HepG2 (cell line): Measurements from ENCODE around the gene SMPD3. TPM values are rescaled to one million over a fixed set of nuclear protein-coding genes. Genes with fewer than 3 reads are reported as not detected.

Source experiments
- ATAC-seq: fragments of 200-7000 bp; cut with Tn5 transposase; 3 replicates; pipeline ENCODE4 v1.9.1; 2020; ENCODE audit warnings: mild to moderate bottlenecking, moderate library complexity
- BruUV-seq: library from RNA; stranded (reverse); fragments of 400-500 nt; replicated peaks from 2 replicates; lab custom pipeline; 2021; lab: Mats Ljungman, UMichigan
- CTCF ChIA-PET: fragments of 300-600 bp; formaldehyde crosslinking; extraction: SDS; loops from one replicate; lab custom pipeline; 2021; ENCODE audit warnings: low total read pairs, inconsistent platforms, low intra/inter-chr PET ratio; lab: Yijun Ruan, JAX
- POLR2A ChIA-PET: fragments of 350-600 bp; sonication (Branson Sonifier 250); formaldehyde crosslinking; loops from one replicate; lab custom pipeline; 2020; ENCODE audit warnings: antibody characterized with exemption, inconsistent platforms; lab: Yijun Ruan, JAX
- DNase-seq: peaks from one replicate; pipeline ENCODE4 v3.0.0-alpha.2; 2015; ENCODE audit warnings: low spot score
- FAIRE-seq: peaks from 3 replicates; lab custom pipeline; 2011; peaks lifted over from hg19 to GRCh38; lab: Jason Lieb, UNC
- H2AFZ ChIP-seq: one replicate; pipeline ENCODE4 v1.6.1; 2011; ENCODE audit warnings: low read length, inconsistent platforms
- H3K27ac ChIP-seq: fragments of 300-600 bp; 3 replicates; pipeline ENCODE4 v1.8.0; 2011; ENCODE audit warnings: mixed run types, mild to moderate bottlenecking, mixed read lengths, low read length, inconsistent platforms; ENCODE audit not compliant: insufficient read depth; ENCODE audit errors: extremely low read length
- H3K27me3 ChIP-seq, 2 experiments: fragments of 200-600 bp in 1 of 2; 2 replicates in 1 of 2; 3 replicates in 1 of 2; pipeline versions ENCODE4 v1.6.0 to v1.8.0; 2011; ENCODE audit warnings: low read length in 2 of 2, mild to moderate bottlenecking in 2 of 2, moderate library complexity in 2 of 2, inconsistent platforms in 1 of 2; ENCODE audit not compliant: insufficient read depth in 2 of 2, control insufficient read depth in 1 of 2
- H3K36me3 ChIP-seq, 2 experiments: fragments of 200-600 bp in 1 of 2; replicated peaks in 1 of 2; 2 replicates in 1 of 2; 3 replicates in 1 of 2; pipeline versions ENCODE4 v1.5.1 to v1.8.0; 2011; ENCODE audit warnings: low read length in 2 of 2, inconsistent platforms in 1 of 2; ENCODE audit not compliant: insufficient read depth in 2 of 2, control insufficient read depth in 1 of 2
- H3K4me1 ChIP-seq: 2 replicates; pipeline ENCODE4 v1.5.1; 2012; ENCODE audit warnings: low read length, inconsistent platforms; ENCODE audit not compliant: insufficient read depth
- H3K4me2 ChIP-seq: 2 replicates; pipeline ENCODE4 v1.6.0; 2011; ENCODE audit warnings: low read depth, low read length, inconsistent platforms
- H3K4me3 ChIP-seq, 3 experiments: fragments of 200-600 bp in 1 of 3; sonication (generic), shearing (Covaris generic) in 1 of 3; replicated peaks in 1 of 3; 2 replicates each; pipeline ENCODE4 v1.5.1; 2011 to 2016; ENCODE audit warnings: low read length in 3 of 3, inconsistent platforms in 2 of 3, low read depth in 2 of 3, mild to moderate bottlenecking in 2 of 3, control low read depth in 1 of 3, mixed read lengths in 1 of 3; ENCODE audit not compliant: insufficient read depth in 1 of 3
- H3K79me2 ChIP-seq: one replicate; pipeline ENCODE4 v1.6.1; 2011; ENCODE audit warnings: low read length, inconsistent platforms; ENCODE audit not compliant: insufficient read depth
- H3K9ac ChIP-seq: 2 replicates; pipeline ENCODE4 v1.6.0; 2011; ENCODE audit warnings: mild to moderate bottlenecking, low read depth, low read length, inconsistent platforms; ENCODE audit not compliant: insufficient read depth
- H3K9me3 ChIP-seq: 2 replicates; pipeline ENCODE4 v1.5.1; 2012; ENCODE audit warnings: mild to moderate bottlenecking, low read length
- H4K20me1 ChIP-seq: 2 replicates; pipeline ENCODE4 v1.6.0; 2011; ENCODE audit warnings: inconsistent platforms, mild to moderate bottlenecking, low read length, moderate library complexity; ENCODE audit not compliant: insufficient read depth
- ARID5B ChIP-seq: IDR thresholded peaks from 2 replicates; pipeline ENCODE4 v1.4.0; 2020; ENCODE audit warnings: mild to moderate bottlenecking, missing genetic modification reagents
- ATF1 ChIP-seq: IDR thresholded peaks from 2 replicates; pipeline ENCODE4 v1.6.1; 2016; ENCODE audit warnings: mild to moderate bottlenecking, control low read depth
- HNF1A ChIP-seq, 2 experiments: sonication (generic) in 1 of 2; formaldehyde crosslinking in 1 of 2; IDR thresholded peaks; 2 replicates each; pipeline versions ENCODE4 v1.4.0 to v1.6.1; 2016 to 2020; ENCODE audit warnings: borderline replicate concordance in 1 of 2, low read depth in 1 of 2, mild to moderate bottlenecking in 1 of 2, missing genetic modification reagents in 1 of 2
- RFX1 ChIP-seq: fragments of 450-650 bp; IDR thresholded peaks from 2 replicates; pipeline ENCODE4 v1.6.1; 2017
- SKIL ChIP-seq: sonication (generic); formaldehyde crosslinking; IDR thresholded peaks from 2 replicates; pipeline ENCODE4 v1.8.0; 2022; ENCODE audit warnings: missing genetic modification reagents, mild to moderate bottlenecking, moderate library complexity, borderline replicate concordance
- TFDP1 ChIP-seq: IDR thresholded peaks from 2 replicates; pipeline ENCODE4 v1.6.1; 2016; ENCODE audit warnings: missing compliant biosample characterization, missing genetic modification reagents, borderline replicate concordance
- ZFX ChIP-seq: sonication (generic); formaldehyde crosslinking; IDR thresholded peaks from 2 replicates; pipeline ENCODE4 v1.4.0; 2020; ENCODE audit warnings: mild to moderate bottlenecking, low read depth, missing genetic modification reagents, moderate library complexity
- ZNF350 ChIP-seq: sonication (generic); formaldehyde crosslinking; IDR thresholded peaks from 2 replicates; pipeline ENCODE4 v1.4.0; 2020; ENCODE audit warnings: mild to moderate bottlenecking, low read depth, missing genetic modification reagents, borderline replicate concordance
- ZNF737 ChIP-seq: sonication (generic); formaldehyde crosslinking; IDR thresholded peaks from 2 replicates; pipeline ENCODE4 v1.5.0; 2020; ENCODE audit warnings: missing genetic modification reagents, mild to moderate bottlenecking, borderline replicate concordance
- whole genome bisulfite sequencing: methylation state at CpG from one replicate; pipeline ENCODE4 v1.1.6; 2017; ENCODE audit warnings: low lambda C conversion rate; 5-methylcytosine and 5-hydroxymethylcytosine counted together
- in situ Hi-C: cut with HindIII; loops from 2 replicates; pipeline ENCODE4 v1.10.0; 2017; ENCODE audit warnings: low pct_unique_long_range_greater_than_20kb; ENCODE audit not compliant: extremely low pct_ligation_motif_present
- intact Hi-C: fragments of 100-400 bp; cut with micrococcal nuclease; formaldehyde crosslinking; loops from one replicate; pipeline ENCODE4 v1.10.0; 2022; ENCODE audit not compliant: unreplicated experiment
- polyA plus RNA-seq, 8 experiments: library from polyadenylated mRNA; depleted of rRNA in 3 of 8; stranded (reverse) in 7 of 8; unstranded in 1 of 8; fragments of >200 nt; fragmentation: Illumina TruSeq in 4 of 8; extraction: Trizol in 4 of 8; gene quantifications; 2 replicates each; pipeline versions ENCODE4 v1.2.1 to v1.2.3, GENCODE V29; 2011 to 2016; ENCODE audit warnings: low read depth in 4 of 8, missing spikeins in 1 of 8, mixed read lengths in 1 of 8; ENCODE audit not compliant: insufficient read depth in 1 of 8
- total RNA-seq, 5 experiments: library from RNA; depleted of rRNA; stranded (reverse); fragments of >200 nt; fragmentation: Illumina TruSeq; extraction: Trizol; gene quantifications; 2 replicates each; pipeline ENCODE4 v1.2.3, GENCODE V29; 2016; ENCODE audit warnings: low read depth in 1 of 5

The SMPD3 gene
- total and polyA plus RNA-seq, 2 of the 13 experiments (the other 11 are each of a cell fraction or from before 2014, with no cell fraction given) = 0.07 to 0.32 TPM

GRCh38 chr16:68369168-68369567 is 79.1 kb downstream of the SMPD3 start:
- Histone ChIP-seq H3K27ac (no peak overlapping the region), H3K9me3 (no peaks in the 10 kb centered on the region), H3K27me3 (peaks cover 7 to 67% of the 10 kb centered on the region in 2 experiments), H2AFZ (no peak overlapping the region), H3K36me3 (no peaks in the 10 kb centered on the region), H3K79me2 (no peaks in the 10 kb centered on the region), H3K4me1 (peaks cover 28% of the 10 kb centered on the region), H3K4me3 (no peak overlapping the region), H3K9ac (no peak overlapping the region), H4K20me1 (no peaks in the 10 kb centered on the region), H3K4me2 (no peak overlapping the region)
- ATAC-seq (no peak), DNase-seq (no peak), FAIRE-seq (no peak)
- ChIA-PET CTCF (no interaction called here), POLR2A (no interaction called here)
- intact Hi-C loops (no loop called here), in situ Hi-C loops (no loop called here)
- no TSS peak for BruUV-seq
- 22% methylated on average over 4 of the region's 4 CpGs for WGBS
- TF ChIP-seq ZNF350 (no peak), SKIL (CRISPR knock-in tag) (no peak), ATF1 (CRISPR knock-in tag) (no peak), RFX1 (no peak), ARID5B (CRISPR knock-in tag) (no peak), ZNF737 (CRISPR knock-in tag) (no peak), ZFX (CRISPR knock-in tag) (no peak), HNF1A (IDR thresholded peaks at IDR 0.05; ENCODE audit: low read depth) (no peak), HNF1A (CRISPR knock-in tag; IDR thresholded peaks at IDR 0.05; ENCODE audit: borderline replicate concordance) (no peak), TFDP1 (no peak)
